GM12872 (cell line): ENCODE measurements around the gene ZNF366.

Experiments
- TF ChIP-seq, protein P1 (sequence below): IDR thresholded peaks from 3 replicates; pipeline ENCODE4 v1.5.1; 2011; ENCODE audit warnings: low read depth, mild to moderate bottlenecking, low read length, moderate library complexity; ENCODE audit not compliant: insufficient read depth

ZNF366 gene

DNA sequence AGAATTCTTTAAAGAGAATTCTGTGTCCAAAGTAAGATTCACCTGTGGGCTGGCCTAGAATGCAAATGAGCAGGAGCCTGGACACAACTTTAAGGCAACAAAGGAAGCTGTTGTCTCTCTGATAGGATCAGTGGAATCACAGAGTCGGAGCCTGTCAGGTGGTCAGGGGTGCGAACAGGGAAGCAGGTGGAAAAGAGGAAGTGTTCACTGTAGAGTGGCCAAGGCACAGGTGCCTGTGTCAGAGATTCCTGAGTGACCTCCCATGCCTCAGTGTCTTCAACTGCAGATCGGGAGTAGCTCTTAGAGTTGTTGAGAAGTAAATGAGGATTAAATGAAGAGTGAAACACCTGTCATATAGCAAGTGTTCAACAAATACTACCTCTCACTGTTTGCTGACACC, 48.8 kb downstream of the ZNF366 start:
- TF ChIP-seq, protein P1, sequence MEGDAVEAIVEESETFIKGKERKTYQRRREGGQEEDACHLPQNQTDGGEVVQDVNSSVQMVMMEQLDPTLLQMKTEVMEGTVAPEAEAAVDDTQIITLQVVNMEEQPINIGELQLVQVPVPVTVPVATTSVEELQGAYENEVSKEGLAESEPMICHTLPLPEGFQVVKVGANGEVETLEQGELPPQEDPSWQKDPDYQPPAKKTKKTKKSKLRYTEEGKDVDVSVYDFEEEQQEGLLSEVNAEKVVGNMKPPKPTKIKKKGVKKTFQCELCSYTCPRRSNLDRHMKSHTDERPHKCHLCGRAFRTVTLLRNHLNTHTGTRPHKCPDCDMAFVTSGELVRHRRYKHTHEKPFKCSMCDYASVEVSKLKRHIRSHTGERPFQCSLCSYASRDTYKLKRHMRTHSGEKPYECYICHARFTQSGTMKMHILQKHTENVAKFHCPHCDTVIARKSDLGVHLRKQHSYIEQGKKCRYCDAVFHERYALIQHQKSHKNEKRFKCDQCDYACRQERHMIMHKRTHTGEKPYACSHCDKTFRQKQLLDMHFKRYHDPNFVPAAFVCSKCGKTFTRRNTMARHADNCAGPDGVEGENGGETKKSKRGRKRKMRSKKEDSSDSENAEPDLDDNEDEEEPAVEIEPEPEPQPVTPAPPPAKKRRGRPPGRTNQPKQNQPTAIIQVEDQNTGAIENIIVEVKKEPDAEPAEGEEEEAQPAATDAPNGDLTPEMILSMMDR: no peak

DNA sequence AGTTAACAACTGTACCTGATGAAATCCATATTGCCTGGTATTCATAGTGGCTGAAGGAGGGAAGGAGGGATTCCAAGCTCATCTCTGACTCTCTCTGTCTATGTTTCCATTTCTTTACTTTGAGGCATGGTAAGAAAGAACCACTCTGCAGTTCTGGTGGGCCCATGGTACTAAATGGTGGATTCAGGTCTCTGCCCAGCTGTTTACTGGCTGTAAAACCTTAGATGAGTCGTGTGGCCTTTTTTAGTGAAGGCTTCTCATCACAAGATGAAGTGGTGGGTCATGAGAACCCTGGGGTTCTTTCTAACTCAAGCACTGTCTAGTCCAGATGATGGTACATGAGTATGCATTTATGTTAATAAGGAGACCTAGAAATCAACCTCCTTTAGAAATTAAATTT, 49.7 kb downstream of the ZNF366 start:
- TF ChIP-seq, protein P1: no peak

DNA sequence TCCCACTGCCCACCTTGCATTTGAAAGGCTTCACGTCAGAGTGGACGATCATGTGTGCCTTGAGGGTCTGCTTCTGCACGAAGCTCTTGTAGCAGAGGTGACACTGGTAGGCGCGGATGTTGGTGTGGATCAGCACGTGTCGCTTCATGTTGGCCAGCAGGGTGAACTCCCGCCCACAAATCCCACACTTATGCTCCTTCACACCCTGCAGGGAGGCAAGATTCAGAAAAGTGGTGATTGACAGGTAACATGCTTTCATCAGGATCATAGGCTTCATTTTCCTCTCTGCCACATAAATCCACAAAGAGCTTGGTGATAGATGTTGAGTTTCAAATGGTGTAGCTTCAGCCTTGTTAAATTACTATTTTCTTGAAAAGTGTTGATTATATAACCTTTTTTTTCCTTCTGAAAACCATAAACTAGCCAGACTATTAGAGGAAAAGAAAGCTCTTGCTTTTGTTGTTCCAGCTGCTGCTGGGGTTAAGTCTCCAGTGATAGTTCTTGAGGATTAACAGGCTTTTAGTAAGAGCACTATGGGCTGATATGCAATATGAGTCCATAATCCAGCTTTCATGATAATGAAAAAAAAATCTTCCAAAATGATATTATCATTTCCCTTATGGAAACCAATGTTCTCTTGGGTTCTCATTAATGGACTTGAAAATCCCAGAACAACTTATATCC, 50.7 kb downstream of the ZNF366 start:
- TF ChIP-seq, protein P1: no peak

DNA sequence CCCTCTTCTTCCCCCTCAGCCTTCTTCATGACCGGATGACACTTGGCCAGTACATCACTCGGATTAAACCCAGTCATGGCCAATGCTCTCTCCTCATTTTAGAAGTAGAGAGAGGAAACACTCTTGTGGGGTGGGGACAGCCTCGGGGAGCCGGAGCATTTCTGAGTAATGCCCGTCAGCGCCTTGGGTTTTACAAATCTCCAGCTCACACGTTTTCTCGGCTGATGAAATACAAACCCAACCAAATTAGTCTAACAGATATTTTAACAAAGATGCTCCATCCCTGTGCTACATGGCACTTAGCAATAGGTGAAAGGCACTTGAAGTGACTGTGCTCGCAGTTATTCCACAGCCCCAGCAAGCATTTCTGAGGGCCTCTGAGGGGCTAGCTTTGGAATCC, 51.7 kb downstream of the ZNF366 start:
- TF ChIP-seq, protein P1: no peak

DNA sequence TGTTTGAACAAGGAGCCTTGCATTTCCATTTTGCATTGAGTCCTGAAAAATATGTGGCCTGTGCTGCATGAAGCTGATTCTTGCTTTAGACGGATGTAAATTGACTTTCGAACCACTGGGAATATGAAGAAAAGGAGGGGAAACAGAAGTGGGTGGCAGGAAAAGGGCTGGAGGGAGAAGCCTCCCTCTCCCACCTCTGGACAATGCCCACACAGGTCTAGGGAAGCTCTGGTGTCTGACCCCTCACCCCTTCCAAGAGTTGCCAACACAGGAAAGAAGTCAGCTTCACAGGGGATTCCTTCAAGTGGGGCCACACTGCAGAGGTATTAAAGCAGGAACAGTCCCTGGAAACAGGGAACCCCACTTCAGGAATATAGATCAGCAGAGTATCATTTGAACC, 52.2 kb downstream of the ZNF366 start:
- TF ChIP-seq, protein P1: no peak

DNA sequence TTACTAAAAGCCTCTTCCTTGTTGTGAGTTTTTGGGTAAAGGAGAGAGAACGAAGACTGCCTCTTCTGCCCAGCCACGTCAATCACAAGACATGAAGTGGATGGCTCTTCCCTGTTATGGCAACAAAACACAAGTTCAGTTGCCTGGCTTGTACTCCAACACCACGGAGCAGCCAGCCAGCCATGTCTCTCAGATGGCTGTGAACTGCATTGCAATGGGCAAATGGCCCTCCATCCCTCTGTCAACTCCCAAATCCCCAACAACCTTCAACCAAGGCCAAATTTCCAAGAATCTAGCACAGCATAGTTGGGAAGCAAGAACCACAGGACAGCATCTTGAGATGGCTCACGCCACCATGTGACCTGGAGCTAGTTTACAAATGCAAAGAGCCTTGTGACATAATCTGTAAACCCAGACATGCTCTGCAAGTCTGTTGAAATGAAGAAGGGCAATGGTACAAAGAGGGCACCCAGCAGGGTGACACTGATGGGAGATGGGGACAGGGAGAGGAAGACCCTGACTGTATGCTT, 53.9 kb downstream of the ZNF366 start:
- TF ChIP-seq, protein P1: no peak

DNA sequence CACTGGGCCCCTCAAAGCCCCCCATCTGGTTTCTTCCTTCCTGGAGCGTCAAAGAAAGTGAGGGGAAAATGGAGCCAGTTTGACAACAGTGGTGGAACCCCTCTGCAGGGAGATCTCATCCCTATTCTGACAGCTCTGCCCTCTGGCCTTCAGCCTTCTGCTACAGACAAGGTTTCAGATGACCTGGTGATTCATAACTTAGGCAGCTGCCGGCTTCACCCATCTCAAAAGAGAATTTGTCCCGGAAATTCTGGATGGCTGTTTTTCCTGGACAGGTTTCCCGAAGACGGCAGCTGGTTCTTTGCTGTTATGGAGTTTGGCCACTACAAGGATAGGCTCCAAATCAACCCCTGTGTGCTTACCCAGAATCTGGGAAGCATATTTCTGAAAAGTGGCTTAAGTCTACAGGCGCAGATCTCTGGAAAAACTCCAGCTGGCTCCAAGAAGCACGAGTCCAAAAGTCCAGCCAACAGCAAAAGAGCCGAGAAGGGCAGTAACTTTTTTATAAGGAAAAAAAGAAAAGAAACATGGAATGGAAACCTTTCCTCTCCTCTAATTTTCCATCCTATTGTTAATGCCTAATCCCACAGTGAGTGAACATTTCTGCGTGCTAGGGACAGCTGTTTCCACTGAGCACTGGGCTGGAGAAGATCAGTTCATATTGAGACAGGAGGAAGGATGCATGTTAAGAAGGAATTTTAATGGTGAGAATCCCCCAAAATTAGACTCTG, 54.5 kb downstream of the ZNF366 start:
- TF ChIP-seq, protein P1: no peak
